Gastrocnemius medialis (tissue), 4 donors: ENCODE data around the gene RSPH9.

Experiments used
- POLR2A ChIP-seq, 2 donors: fragments of 450-650 bp; IDR thresholded peaks; one replicate each; pipeline ENCODE4 v1.6.1; 2017; ENCODE audit warnings: antibody characterized with exemption in 2 of 2, mild to moderate bottlenecking in 2 of 2, moderate library complexity in 2 of 2
- TF ChIP-seq, protein P1 (sequence below), 5 experiments: fragments of 450-650 bp in 3 of 5; fragments of 200-600 bp in 2 of 5; sonication (generic) in 2 of 5; IDR thresholded peaks in 4 of 5; conservative IDR thresholded peaks in 1 of 5; 1 replicate in 4 of 5; 2 replicates in 1 of 5; pipeline ENCODE4 v1.5.1; 2016 to 2019; ENCODE audit warnings: antibody characterized with exemption in 5 of 5, mild to moderate bottlenecking in 3 of 5, moderate library complexity in 3 of 5

GRCh38 chr6:43687079-43687436 lies 42.2 kb downstream of the RSPH9 start:
- TF ChIP-seq, protein P1, sequence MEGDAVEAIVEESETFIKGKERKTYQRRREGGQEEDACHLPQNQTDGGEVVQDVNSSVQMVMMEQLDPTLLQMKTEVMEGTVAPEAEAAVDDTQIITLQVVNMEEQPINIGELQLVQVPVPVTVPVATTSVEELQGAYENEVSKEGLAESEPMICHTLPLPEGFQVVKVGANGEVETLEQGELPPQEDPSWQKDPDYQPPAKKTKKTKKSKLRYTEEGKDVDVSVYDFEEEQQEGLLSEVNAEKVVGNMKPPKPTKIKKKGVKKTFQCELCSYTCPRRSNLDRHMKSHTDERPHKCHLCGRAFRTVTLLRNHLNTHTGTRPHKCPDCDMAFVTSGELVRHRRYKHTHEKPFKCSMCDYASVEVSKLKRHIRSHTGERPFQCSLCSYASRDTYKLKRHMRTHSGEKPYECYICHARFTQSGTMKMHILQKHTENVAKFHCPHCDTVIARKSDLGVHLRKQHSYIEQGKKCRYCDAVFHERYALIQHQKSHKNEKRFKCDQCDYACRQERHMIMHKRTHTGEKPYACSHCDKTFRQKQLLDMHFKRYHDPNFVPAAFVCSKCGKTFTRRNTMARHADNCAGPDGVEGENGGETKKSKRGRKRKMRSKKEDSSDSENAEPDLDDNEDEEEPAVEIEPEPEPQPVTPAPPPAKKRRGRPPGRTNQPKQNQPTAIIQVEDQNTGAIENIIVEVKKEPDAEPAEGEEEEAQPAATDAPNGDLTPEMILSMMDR (IDR thresholded peaks at IDR 0.05 in 4 of 5, conservative IDR thresholded peaks at IDR 0.05 in 1 of 5): no peak
- no peak for TF ChIP-seq POLR2A (IDR thresholded peaks at IDR 0.05)
